ENCODE results near the gene RPL38. TPM values are rescaled to one million over a fixed set of nuclear protein-coding genes. Genes with fewer than 3 reads are reported as not detected.

Gene RPL38
- polyA plus RNA-seq, 1 experiment = 1,841 TPM

DNA sequence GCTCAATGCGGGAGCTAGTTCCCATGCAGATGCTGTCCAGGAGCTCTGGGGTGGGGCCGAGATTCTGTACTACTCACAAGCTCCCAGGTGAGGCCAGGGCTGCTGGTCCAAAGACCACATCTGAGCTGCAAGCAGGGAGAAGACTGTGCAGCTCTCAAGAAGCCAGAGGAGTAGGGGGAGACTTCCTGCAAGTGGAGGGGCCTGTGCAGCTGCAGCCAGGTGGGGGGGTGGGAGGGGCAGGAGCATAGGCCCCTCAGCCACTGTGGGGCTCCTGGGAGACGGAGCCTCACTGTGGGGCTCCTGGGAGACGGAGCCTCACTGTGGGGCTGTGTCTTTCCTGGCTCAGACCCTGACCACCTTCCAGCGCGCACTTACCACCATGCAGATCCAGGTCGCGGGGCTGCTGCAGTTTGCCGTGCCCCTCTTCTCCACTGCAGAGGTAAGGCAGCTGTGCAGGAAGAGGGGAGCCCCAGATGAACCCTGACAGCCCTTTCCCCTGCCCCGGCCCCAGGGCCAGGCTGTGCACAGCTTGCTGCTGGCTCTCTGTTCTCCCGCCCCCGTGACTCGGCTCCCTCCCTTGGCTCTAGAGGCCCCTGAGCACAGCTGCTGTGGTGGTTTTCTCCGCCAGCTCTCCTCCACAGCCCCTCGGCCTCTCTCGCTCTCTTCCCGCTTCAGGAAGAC, 46.3 kb downstream of the RPL38 start:
- TF ChIP-seq CTCF (IDR thresholded peaks at IDR 0.05; ENCODE audit: insufficient read depth, low read depth, low read length) = no peak
- ChIA-PET CTCF (no interaction called here), POLR2A (no interaction called here)
- Histone ChIP-seq H3K4me3 (ENCODE audit: low read depth, low read length) (no peak overlapping the region), H3K27me3 (ENCODE audit: control insufficient read depth, insufficient read depth, low read length) (no peaks in the 10 kb centered on the region), H3K36me3 (ENCODE audit: control insufficient read depth, insufficient read depth, low read length) (no peaks in the 10 kb centered on the region)
- no peak for DNase-seq (ENCODE audit: low read depth)

GRCh38 chr17:74250324-74250995, 47.0 kb downstream of the RPL38 start:
- TF ChIP-seq CTCF (IDR thresholded peaks at IDR 0.05; ENCODE audit: insufficient read depth, low read depth, low read length) = no peak
- POLR2A ChIA-PET = no interaction called here
- Histone ChIP-seq H3K27me3 (ENCODE audit: control insufficient read depth, insufficient read depth, low read length) (no peaks in the 10 kb centered on the region), H3K4me3 (ENCODE audit: low read depth, low read length) (no peak overlapping the region), H3K36me3 (ENCODE audit: control insufficient read depth, insufficient read depth, low read length) (no peaks in the 10 kb centered on the region)
- no peak for DNase-seq (ENCODE audit: low read depth)
- CTCF ChIA-PET = no interaction called here

DNA sequence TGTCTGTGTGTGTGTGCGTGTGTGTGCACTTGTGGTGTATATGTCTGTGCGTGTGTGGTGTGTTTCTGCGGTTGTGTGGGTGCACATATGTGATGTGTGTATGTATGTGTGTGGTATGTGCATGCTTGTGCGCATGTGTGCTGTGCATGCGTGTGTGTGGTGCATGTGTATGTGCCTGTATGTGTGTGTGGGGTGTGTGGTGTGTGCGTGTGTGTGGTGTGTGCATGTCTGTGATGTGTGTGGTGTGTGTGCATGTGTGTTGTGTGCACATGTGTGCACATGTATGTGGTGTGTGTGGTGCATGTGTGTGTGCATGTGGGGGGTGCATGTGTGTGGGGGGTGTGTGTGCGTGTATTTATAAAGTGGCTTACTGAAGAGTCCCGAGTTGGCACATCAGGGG, 47.6 kb downstream of the RPL38 start:
- POLR2A ChIA-PET = no interaction called here
- DNase-seq (ENCODE audit: low read depth) = no peak
- Histone ChIP-seq H3K4me3 (ENCODE audit: low read depth, low read length) (no peak overlapping the region), H3K27me3 (ENCODE audit: control insufficient read depth, insufficient read depth, low read length) (no peaks in the 10 kb centered on the region), H3K36me3 (ENCODE audit: control insufficient read depth, insufficient read depth, low read length) (no peaks in the 10 kb centered on the region)
- CTCF ChIA-PET = no interaction called here
- no peak for TF ChIP-seq CTCF (IDR thresholded peaks at IDR 0.05; ENCODE audit: insufficient read depth, low read depth, low read length)

GRCh38 chr17:74251569-74251968, 48.1 kb downstream of the RPL38 start:
- no peak for TF ChIP-seq CTCF (IDR thresholded peaks at IDR 0.05; ENCODE audit: insufficient read depth, low read depth, low read length)
- no peak for DNase-seq (ENCODE audit: low read depth)
- Histone ChIP-seq H3K27me3 (ENCODE audit: control insufficient read depth, insufficient read depth, low read length) (no peaks in the 10 kb centered on the region), H3K36me3 (ENCODE audit: control insufficient read depth, insufficient read depth, low read length) (no peaks in the 10 kb centered on the region), H3K4me3 (ENCODE audit: low read depth, low read length) (no peak overlapping the region)
- ChIA-PET CTCF (no interaction called here), POLR2A (no interaction called here)

- H3K27me3 ChIP-seq (ENCODE audit: control insufficient read depth, insufficient read depth, low read length) = no peaks in the 10 kb centered on the region
- TF ChIP-seq CTCF (IDR thresholded peaks at IDR 0.05; ENCODE audit: insufficient read depth, low read depth, low read length) = no peak
- CTCF ChIA-PET = no interaction called here
- no peak for DNase-seq (ENCODE audit: low read depth)
- H3K36me3 ChIP-seq (ENCODE audit: control insufficient read depth, insufficient read depth, low read length) = no peaks in the 10 kb centered on the region
- H3K4me3 ChIP-seq (ENCODE audit: low read depth, low read length) = no peak overlapping the region
- POLR2A ChIA-PET = no interaction called here
Measured at GRCh38 chr17:74252211-74252610, 48.7 kb downstream of the RPL38 start.

Measured in BJ (cell line).